WTC11 (cell line): ENCODE measurements around the gene OPN1LW. TPM values are rescaled to one million over a fixed set of nuclear protein-coding genes. Genes with fewer than 3 reads are reported as not detected.
"Not testable (repeated sequence)": the region's sequence is repeated elsewhere in the genome, so short reads cannot be mapped to it uniquely, and the experiment has no call there.

Experiments used
- ATAC-seq: fragments of 200-7000 bp; cut with Tn5 transposase; 2 replicates; pipeline ENCODE4 v1.10.0; 2021; ENCODE audit warnings: mild to moderate bottlenecking, moderate library complexity
- CTCF ChIA-PET: fragments of 300-600 bp; sonication (Branson Sonifier 250); formaldehyde crosslinking; loops from one replicate; lab custom pipeline; 2021; ENCODE audit warnings: antibody characterized with exemption; lab: Charles Lee
- POLR2A ChIA-PET: fragments of 350-600 bp; sonication (Branson Sonifier 250); formaldehyde crosslinking; loops from one replicate; lab custom pipeline; 2021; ENCODE audit warnings: antibody characterized with exemption; lab: Charles Lee
- DNase-seq: peaks from one replicate; pipeline ENCODE4 v3.0.0; 2021; ENCODE audit warnings: low spot score
- H3K27ac Mint-ChIP-seq: 2 replicates; pipeline ENCODE4 v1.8.0; 2021; ENCODE audit warnings: mixed read lengths
- H3K27me3 Mint-ChIP-seq: 2 replicates; pipeline ENCODE4 v1.8.0; 2021; ENCODE audit warnings: low read depth, mild to moderate bottlenecking, moderate library complexity, mixed read lengths
- H3K36me3 Mint-ChIP-seq: 2 replicates; pipeline ENCODE4 v1.8.0; 2021; ENCODE audit warnings: mixed read lengths
- H3K4me1 Mint-ChIP-seq: 2 replicates; pipeline ENCODE4 v1.8.0; 2022; ENCODE audit warnings: mixed read lengths
- H3K4me3 Mint-ChIP-seq: 2 replicates; pipeline ENCODE4 v1.8.0; 2021; ENCODE audit warnings: mild to moderate bottlenecking, moderate library complexity, mixed read lengths
- H3K9me3 Mint-ChIP-seq: 2 replicates; pipeline ENCODE4 v1.8.0; 2021; ENCODE audit warnings: mixed read lengths
- total RNA-seq: library from RNA; stranded (reverse); gene quantifications from 3 replicates; pipeline ENCODE4 v1.2.3, GENCODE V29; 2021

OPN1LW gene
- total RNA-seq, 1 experiment from 2014 or later: not detected

GRCh38 chrX:154168384-154168783 lies 24.3 kb downstream of the OPN1LW start:
- ATAC-seq, H3K27me3 Mint-ChIP-seq, H3K9me3 Mint-ChIP-seq, H3K4me3 Mint-ChIP-seq, H3K4me1 Mint-ChIP-seq, DNase-seq, H3K27ac Mint-ChIP-seq, POLR2A ChIA-PET, H3K36me3 Mint-ChIP-seq, CTCF ChIA-PET: not testable (repeated sequence)

- CTCF ChIA-PET, H3K4me3 Mint-ChIP-seq, H3K36me3 Mint-ChIP-seq, H3K27me3 Mint-ChIP-seq, H3K4me1 Mint-ChIP-seq, POLR2A ChIA-PET, DNase-seq, H3K27ac Mint-ChIP-seq, H3K9me3 Mint-ChIP-seq: not testable (repeated sequence)
- ATAC-seq: 0 out of 2 replicates have a peak, but pooled peaks have one; percentile 26
Measured at GRCh38 chrX:154172535-154172943, 28.5 kb downstream of the OPN1LW start.

DNA sequence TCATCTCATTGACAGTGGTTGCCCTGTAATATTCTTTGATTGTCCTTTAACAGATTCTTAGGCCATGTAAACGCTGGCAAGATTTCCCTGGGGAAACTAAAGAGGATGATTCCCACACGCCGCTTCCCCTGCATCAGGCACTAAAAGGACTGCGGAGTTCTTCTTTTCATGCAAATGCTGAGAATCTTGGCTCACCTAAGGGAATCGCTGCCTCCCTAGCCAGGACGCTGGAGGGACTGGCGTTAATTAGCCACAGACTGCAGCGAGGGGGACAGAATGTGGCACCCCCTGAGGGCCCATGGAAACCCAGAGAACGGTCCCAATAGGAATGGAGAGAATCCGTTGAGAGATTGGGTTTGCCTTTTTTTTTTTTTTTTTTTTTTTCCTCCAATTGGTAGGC lies 30.3 kb downstream of the OPN1LW start:
- H3K4me1 Mint-ChIP-seq, H3K36me3 Mint-ChIP-seq, POLR2A ChIA-PET, H3K9me3 Mint-ChIP-seq, CTCF ChIA-PET, H3K27me3 Mint-ChIP-seq, H3K4me3 Mint-ChIP-seq, DNase-seq, H3K27ac Mint-ChIP-seq: not testable (repeated sequence)
- peak; percentile 64 for ATAC-seq

DNA sequence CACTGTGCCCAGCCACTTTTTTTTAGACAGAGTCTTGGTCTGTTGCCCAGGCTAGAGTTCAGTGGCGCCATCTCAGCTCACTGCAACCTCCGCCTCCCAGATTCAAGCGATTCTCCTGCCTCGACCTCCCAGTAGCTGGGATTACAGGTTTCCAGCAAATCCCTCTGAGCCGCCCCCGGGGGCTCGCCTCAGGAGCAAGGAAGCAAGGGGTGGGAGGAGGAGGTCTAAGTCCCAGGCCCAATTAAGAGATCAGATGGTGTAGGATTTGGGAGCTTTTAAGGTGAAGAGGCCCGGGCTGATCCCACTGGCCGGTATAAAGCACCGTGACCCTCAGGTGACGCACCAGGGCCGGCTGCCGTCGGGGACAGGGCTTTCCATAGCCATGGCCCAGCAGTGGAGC lies 38.3 kb downstream of the OPN1LW start, which contains the start of gene OPN1MW:
Gene OPN1MW (plus strand): TSS at position 301 of the 400 bp plus-strand sequence. CDS start 82 bp downstream, at position 383.
- POLR2A ChIA-PET, H3K27ac Mint-ChIP-seq, H3K9me3 Mint-ChIP-seq, H3K36me3 Mint-ChIP-seq, CTCF ChIA-PET, ATAC-seq, H3K4me3 Mint-ChIP-seq, H3K4me1 Mint-ChIP-seq, H3K27me3 Mint-ChIP-seq, DNase-seq: not testable (repeated sequence)

GRCh38 chrX:154183794-154184193 lies 39.8 kb downstream of the OPN1LW start:
- H3K4me1 Mint-ChIP-seq, DNase-seq, ATAC-seq, H3K4me3 Mint-ChIP-seq, H3K9me3 Mint-ChIP-seq, H3K36me3 Mint-ChIP-seq, POLR2A ChIA-PET, H3K27me3 Mint-ChIP-seq, H3K27ac Mint-ChIP-seq, CTCF ChIA-PET: not testable (repeated sequence)

- ATAC-seq, H3K27me3 Mint-ChIP-seq, H3K4me1 Mint-ChIP-seq, POLR2A ChIA-PET, H3K9me3 Mint-ChIP-seq, DNase-seq, H3K36me3 Mint-ChIP-seq, CTCF ChIA-PET, H3K4me3 Mint-ChIP-seq, H3K27ac Mint-ChIP-seq: not testable (repeated sequence)
Measured at GRCh38 chrX:154192846-154193245, 48.8 kb downstream of the OPN1LW start.

DNA sequence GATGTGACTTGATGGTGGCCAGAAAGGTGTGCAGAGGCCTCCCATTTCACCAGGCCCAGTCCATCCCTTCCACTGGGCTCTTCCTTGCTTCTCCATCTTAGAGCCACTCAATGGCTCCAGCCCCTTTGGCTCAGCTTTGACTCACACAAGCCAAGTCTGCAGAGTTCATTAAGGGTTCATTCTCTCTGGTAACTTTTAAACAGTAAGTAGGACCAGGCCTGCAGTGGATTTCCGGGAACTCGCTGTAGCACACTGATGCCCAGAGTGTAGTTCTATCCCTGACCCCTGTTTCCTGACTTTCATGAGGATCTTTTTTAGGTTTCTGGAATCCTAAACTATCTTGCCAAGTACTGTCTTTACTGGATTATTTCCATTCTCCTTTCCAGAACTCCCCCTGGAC lies 50.3 kb downstream of the OPN1LW start:
- H3K4me3 Mint-ChIP-seq, DNase-seq, H3K27me3 Mint-ChIP-seq, POLR2A ChIA-PET, H3K4me1 Mint-ChIP-seq, CTCF ChIA-PET, ATAC-seq, H3K27ac Mint-ChIP-seq, H3K36me3 Mint-ChIP-seq, H3K9me3 Mint-ChIP-seq: not testable (repeated sequence)

DNA sequence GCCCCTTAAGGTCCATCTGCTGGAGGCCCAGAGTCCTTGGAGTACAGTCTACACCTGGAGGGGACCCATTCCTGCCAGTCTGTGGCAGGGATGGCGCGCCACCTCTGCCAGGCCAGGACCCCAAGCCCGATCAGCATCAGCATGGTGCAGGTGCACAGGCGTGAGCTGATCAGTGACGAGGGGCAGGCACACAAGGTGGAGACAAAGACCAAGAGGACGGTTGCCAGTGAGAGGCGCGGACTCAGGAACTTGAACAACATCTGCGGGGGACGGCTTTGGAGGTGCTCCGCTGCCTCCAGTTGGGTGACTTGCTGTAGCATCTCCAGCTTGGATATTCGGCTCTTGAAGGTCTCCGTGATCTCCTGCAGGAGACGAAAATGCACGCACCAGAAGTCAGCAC lies 52.4 kb downstream of the OPN1LW start:
- H3K27me3 Mint-ChIP-seq, H3K36me3 Mint-ChIP-seq, H3K27ac Mint-ChIP-seq, H3K9me3 Mint-ChIP-seq, H3K4me1 Mint-ChIP-seq, ATAC-seq, H3K4me3 Mint-ChIP-seq, POLR2A ChIA-PET, DNase-seq, CTCF ChIA-PET: not testable (repeated sequence)

Other genes with a start within 250 kb of the OPN1LW start
- 0.11 TPM in 1 of 3 replicates, not detected in the others for gene AVPR2, start 239.6 kb upstream of the OPN1LW start, total RNA-seq
- 52.1 to 66.9 TPM (median 65.3 TPM) in 3 replicates for gene ARHGAP4, start 218.0 kb upstream of the OPN1LW start, total RNA-seq
- gene NAA10, start 209.2 kb upstream of the OPN1LW start, total RNA-seq: 97.1 to 107 TPM (median 101 TPM) in 3 replicates
- 14.0 to 18.6 TPM (median 16.2 TPM) in 3 replicates for gene RENBP, start 199.6 kb upstream of the OPN1LW start, total RNA-seq
- gene HCFC1, start 172.4 kb upstream of the OPN1LW start, total RNA-seq: 121 to 130 TPM (median 125 TPM) in 3 replicates
- 8.4 to 12.3 TPM (median 10.1 TPM) in 3 replicates for gene TMEM187, start 171.5 kb upstream of the OPN1LW start, total RNA-seq
- gene IRAK1, start 124.3 kb upstream of the OPN1LW start, total RNA-seq: 32.1 to 48.0 TPM (median 45.2 TPM) in 3 replicates
- gene MECP2, start 46.5 kb upstream of the OPN1LW start, total RNA-seq: 28.7 to 36.2 TPM (median 33.7 TPM) in 3 replicates
- gene OPN1MW, start 38.4 kb downstream of the OPN1LW start, total RNA-seq: not detected in 3 replicates
- not detected in 3 replicates for gene OPN1MW2, start 75.5 kb downstream of the OPN1LW start, total RNA-seq
- not detected in 3 replicates for gene OPN1MW3, start 113.3 kb downstream of the OPN1LW start, total RNA-seq
- gene TEX28, start 150.9 kb downstream of the OPN1LW start, total RNA-seq: not detected in 3 replicates
- 0.46 to 0.53 TPM in 2 of 3 replicates, not detected in the other for gene TKTL1, start 151.6 kb downstream of the OPN1LW start, total RNA-seq
- gene FLNA, start 230.4 kb downstream of the OPN1LW start, total RNA-seq: 914 to 1,017 TPM (median 992 TPM) in 3 replicates
- 69.8 to 78.3 TPM (median 72.7 TPM) in 3 replicates for gene EMD, start 235.1 kb downstream of the OPN1LW start, total RNA-seq